GM12875 (cell line): ENCODE measurements around the gene FAM151A.

Experiments
- H3K4me3 ChIP-seq: one replicate; pipeline ENCODE4 v1.5.1; 2011; ENCODE audit warnings: low read depth, low read length, control low read depth
- CTCF ChIP-seq: IDR thresholded peaks from 2 replicates; pipeline ENCODE4 v1.5.1; 2011; ENCODE audit warnings: low read depth, mild to moderate bottlenecking, control low read depth, inconsistent platforms, low read length, moderate library complexity, borderline replicate concordance; ENCODE audit not compliant: insufficient read depth

Gene FAM151A

DNA sequence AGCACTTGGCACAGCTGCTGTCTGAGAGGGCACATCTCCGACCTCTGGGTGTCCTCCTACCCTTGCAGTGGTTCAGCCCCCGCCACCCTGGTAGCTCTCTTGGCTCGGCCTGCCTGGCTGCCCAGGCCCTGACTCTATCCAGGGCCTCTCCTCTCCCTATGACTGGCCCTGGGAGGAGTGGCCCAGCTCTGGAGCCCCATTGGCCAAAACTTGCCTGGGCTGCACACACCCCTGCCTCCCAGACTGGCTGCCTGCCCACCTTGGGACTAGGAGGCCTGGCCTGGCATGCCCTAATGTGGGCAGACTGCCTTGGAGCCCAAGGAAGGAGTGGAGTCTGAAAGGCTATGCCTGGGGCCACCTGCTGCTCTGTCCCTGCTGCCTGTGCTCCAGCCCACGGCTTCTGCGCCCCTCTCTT is 41.7 kb downstream of the FAM151A start:
- no peak for TF ChIP-seq CTCF
- H3K4me3 ChIP-seq, result no peak overlapping the region

DNA sequence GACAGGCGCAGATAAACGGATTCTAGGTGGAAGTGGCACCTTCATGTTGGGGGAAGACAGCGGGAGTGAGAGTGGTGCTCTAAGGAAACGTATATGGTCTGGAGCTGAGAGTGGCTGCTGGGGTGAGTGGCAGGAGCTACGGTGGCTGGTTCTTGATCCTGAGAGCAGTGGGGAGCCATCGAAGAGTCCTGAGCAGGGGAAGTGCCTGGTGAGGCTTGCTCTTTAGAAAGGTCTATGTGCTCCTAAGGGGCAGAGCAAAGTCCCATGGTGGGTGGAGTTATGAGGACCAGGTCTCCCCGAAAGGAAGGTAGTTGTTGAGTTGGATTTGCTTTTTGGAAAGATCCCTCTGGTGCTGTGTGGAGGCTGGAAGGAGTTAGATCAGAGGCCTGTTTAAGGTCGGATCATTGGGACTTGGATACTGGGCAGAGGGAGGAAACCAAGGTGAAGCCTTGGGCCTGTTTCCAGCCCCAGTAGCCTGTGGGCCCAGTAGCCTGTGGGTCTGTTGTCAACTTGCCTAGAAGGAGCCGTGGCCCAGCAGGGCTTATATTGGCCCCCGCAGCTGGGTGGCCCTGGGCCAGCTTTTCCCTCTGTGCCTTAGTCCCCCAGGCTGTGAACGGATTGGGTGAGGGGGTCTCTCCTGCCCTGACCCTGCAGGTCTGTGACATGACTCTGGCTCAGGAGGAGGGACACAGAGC is 42.3 kb downstream of the FAM151A start:
- TF ChIP-seq CTCF, result no peak
- no peak overlapping the region for H3K4me3 ChIP-seq

DNA sequence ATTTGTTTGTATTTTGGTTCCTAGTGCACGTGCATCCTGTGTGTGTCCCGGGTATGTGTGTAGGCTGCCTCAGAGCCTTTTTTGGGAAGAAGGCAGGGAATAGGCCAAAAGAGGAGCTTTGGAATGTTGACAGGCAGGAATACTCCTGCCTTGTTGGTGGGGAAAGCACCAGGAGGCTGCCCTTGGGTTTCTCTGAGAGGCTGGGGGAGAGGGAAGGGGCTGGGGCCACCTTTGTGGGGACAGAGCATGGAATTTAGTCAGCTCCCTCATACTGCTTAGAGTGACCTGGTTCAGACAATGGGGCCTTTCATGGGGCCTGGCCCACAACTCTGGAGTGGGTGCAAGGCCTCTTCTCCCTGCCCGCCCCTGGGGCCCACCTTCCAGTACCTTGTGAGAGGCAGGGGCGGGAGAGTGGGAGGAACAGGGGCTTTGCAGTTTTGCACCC is 44.0 kb downstream of the FAM151A start:
- TF ChIP-seq CTCF, result no peak
- no peak overlapping the region for H3K4me3 ChIP-seq

GRCh38 chr1:54577612-54578011 is 45.7 kb downstream of the FAM151A start:
- no peak overlapping the region for H3K4me3 ChIP-seq
- no peak for TF ChIP-seq CTCF

- H3K4me3 ChIP-seq, result no peak overlapping the region
- TF ChIP-seq CTCF, result no peak
These were observed 47.6 kb downstream of the FAM151A start for GRCh38 chr1:54575605-54576290.

GRCh38 chr1:54575161-54575560 is 48.2 kb downstream of the FAM151A start:
- H3K4me3 ChIP-seq, result no peak overlapping the region
- TF ChIP-seq CTCF, result no peak
